Suprapubic skin (tissue), 4 donors: Measurements from ENCODE around the gene CHRNA4.

ENCODE experiments used
- EP300 ChIP-seq: sonication (generic); formaldehyde crosslinking; IDR thresholded peaks from one replicate; pipeline ENCODE4 v1.6.1; 2017; ENCODE audit warnings: antibody characterized with exemption
- POLR2AphosphoS5 ChIP-seq, 3 donors: sonication (generic); formaldehyde crosslinking; IDR thresholded peaks; one replicate each; pipeline ENCODE4 v1.6.1; 2017; ENCODE audit warnings: antibody characterized with exemption in 3 of 3
- TF ChIP-seq, protein P1 (sequence below), 2 donors: fragments of 200-600 bp in 1 of 2; fragments of 450-650 bp in 1 of 2; sonication (generic) in 1 of 2; IDR thresholded peaks; one replicate each; pipeline ENCODE4 v1.5.1; 2016 to 2019; ENCODE audit warnings: antibody characterized with exemption in 2 of 2, mild to moderate bottlenecking in 1 of 2, moderate library complexity in 1 of 2

GRCh38 chr20:63357921-63358905 lies 2.9 kb downstream of the CHRNA4 start:
- TF ChIP-seq, protein P1, sequence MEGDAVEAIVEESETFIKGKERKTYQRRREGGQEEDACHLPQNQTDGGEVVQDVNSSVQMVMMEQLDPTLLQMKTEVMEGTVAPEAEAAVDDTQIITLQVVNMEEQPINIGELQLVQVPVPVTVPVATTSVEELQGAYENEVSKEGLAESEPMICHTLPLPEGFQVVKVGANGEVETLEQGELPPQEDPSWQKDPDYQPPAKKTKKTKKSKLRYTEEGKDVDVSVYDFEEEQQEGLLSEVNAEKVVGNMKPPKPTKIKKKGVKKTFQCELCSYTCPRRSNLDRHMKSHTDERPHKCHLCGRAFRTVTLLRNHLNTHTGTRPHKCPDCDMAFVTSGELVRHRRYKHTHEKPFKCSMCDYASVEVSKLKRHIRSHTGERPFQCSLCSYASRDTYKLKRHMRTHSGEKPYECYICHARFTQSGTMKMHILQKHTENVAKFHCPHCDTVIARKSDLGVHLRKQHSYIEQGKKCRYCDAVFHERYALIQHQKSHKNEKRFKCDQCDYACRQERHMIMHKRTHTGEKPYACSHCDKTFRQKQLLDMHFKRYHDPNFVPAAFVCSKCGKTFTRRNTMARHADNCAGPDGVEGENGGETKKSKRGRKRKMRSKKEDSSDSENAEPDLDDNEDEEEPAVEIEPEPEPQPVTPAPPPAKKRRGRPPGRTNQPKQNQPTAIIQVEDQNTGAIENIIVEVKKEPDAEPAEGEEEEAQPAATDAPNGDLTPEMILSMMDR (IDR thresholded peaks at IDR 0.05), result no peak
- TF ChIP-seq EP300 (no peak), POLR2AphosphoS5 (IDR thresholded peaks at IDR 0.05) (no peak)
